ENCODE measurements around the gene SLC16A3.
"Not testable (repeated sequence)": the region's sequence is repeated elsewhere in the genome, so short reads cannot be mapped to it uniquely, and the experiment has no call there.

The SLC16A3 gene

DNA sequence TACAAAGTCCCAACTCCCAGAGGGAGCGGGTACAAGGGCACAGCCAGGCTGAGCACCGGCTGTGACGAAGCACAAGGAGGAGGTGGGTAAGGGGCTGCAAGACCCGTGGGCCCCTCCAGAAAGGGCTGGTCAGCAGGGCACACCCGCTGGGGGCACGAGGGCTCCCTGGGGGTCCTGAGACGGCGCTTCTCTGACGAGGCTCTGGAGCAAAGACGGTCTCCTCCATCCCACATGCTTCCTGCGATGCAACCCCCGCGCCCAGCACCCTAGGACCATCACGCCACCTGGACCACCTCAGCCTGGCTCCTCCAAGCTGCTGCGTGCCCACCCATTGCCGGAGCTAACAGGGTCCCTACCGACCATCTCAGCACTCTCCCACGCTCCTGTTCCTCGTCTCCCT, 24.9 kb upstream of the SLC16A3 start:
- Histone ChIP-seq H3K27ac (no peak overlapping the region), H3K4me1 (peaks cover 18% of the 10 kb centered on the region), H3K79me2 (no peaks in the 10 kb centered on the region), H2AFZ (no peak overlapping the region), H3K4me2 (ENCODE audit: low read length) (no peak overlapping the region), H3K9ac (no peak overlapping the region), H3K9me3 (ENCODE audit: control insufficient read depth, low read length) (no peaks in the 10 kb centered on the region), H3K4me3 (ENCODE audit: low read depth, low read length) (no peak overlapping the region), H3K36me3 (ENCODE audit: control insufficient read depth, insufficient read depth, low read length) (no peaks in the 10 kb centered on the region), H3K27me3 (ENCODE audit: control insufficient read depth, insufficient read depth, low read length) (no peaks in the 10 kb centered on the region)
- TF ChIP-seq, protein P1, sequence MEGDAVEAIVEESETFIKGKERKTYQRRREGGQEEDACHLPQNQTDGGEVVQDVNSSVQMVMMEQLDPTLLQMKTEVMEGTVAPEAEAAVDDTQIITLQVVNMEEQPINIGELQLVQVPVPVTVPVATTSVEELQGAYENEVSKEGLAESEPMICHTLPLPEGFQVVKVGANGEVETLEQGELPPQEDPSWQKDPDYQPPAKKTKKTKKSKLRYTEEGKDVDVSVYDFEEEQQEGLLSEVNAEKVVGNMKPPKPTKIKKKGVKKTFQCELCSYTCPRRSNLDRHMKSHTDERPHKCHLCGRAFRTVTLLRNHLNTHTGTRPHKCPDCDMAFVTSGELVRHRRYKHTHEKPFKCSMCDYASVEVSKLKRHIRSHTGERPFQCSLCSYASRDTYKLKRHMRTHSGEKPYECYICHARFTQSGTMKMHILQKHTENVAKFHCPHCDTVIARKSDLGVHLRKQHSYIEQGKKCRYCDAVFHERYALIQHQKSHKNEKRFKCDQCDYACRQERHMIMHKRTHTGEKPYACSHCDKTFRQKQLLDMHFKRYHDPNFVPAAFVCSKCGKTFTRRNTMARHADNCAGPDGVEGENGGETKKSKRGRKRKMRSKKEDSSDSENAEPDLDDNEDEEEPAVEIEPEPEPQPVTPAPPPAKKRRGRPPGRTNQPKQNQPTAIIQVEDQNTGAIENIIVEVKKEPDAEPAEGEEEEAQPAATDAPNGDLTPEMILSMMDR (IDR thresholded peaks at IDR 0.05), result no peak

DNA sequence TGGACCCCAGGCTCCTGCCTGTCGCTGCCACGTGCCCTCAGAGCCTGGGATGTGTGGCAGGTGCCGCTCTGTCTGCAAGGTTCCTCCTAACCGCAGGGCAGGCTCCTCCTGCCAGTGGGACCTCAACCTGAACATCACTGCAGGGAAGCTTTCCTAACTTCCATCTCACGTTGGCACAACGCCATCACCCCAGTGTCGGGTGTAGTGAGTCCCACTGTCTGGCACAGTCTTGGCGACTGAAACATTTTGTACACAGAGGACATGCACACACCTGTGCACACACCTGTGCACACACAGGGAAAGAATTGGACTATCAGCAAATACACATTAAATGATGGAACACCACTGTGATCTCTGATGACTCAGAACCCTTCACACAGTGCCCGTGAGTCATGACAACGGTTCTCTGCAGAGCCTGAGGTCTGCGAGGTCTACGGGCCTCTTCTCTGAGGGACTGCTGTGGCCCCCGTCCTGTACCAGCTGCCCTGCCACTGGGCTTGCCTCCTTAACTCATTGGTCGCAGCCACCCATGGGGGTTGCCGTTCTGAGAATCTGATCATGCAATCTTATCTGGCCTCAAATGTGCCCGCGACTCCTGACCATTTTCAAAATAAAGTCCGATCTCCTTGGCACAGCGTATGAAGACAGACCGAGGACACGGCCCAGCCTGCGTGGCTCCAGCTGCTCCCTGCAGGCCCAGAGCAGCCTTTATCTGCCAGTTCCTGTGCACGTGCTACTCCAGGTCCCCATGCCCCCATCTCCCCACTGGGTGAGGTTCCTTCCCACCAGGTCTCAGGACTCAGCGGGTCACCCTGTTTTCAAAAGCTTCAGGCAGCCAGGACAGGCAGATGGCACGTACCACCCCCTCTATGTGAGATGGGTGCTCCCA, 23.8 kb upstream of the SLC16A3 start:
- no peak overlapping the region for H3K4me3 ChIP-seq (ENCODE audit: low read depth, low read length)
- H3K4me1 ChIP-seq, result peaks cover 18% of the 10 kb centered on the region
- no peaks in the 10 kb centered on the region for H3K9me3 ChIP-seq (ENCODE audit: control insufficient read depth, low read length)
- no peak overlapping the region for H3K9ac ChIP-seq
- TF ChIP-seq, protein P1 (IDR thresholded peaks at IDR 0.05), result no peak
- H2AFZ ChIP-seq, result peak overlapping the region; percentile 23
- H3K36me3 ChIP-seq (ENCODE audit: control insufficient read depth, insufficient read depth, low read length), result no peaks in the 10 kb centered on the region
- no peak overlapping the region for H3K4me2 ChIP-seq (ENCODE audit: low read length)
- no peaks in the 10 kb centered on the region for H3K79me2 ChIP-seq
- no peaks in the 10 kb centered on the region for H3K27me3 ChIP-seq (ENCODE audit: control insufficient read depth, insufficient read depth, low read length)
- H3K27ac ChIP-seq, result peak overlapping the region; percentile 54

DNA sequence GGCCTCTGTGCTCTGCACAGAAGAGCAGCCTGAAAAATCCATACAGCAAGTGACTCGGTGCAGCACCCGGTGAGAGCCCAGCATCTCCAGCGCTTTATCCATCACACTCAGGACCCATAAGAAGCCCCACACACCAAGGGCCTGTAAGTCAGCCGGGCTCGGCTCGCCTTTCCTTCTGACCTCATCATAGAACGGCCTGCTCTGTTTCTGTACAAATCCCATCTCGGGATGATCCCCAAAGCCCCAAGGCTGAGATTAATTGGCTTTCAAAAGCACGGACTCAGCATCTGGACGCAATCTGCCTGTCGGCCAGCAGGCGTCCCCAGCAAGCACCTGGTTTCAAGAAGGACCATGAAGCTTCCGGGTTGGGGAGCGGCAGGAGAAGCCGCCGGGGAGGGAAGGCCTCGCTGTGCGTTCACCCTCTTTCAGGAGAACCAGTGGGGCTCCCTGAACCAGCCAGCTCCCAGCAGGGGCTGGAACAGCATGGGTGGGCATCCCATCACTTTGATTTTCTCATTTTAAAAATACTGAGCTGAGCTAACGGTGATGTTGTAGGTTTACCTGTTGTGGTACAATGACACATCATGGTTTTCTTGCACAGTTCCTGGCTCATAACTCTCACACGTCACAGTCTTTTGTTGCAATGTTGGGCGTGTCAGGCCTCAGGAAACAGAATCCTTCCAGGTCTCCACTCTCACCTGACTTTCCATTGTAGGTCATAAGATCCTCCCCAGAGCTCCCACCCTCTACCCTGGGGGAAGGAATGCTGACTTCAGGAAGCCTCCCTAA, 22.9 kb upstream of the SLC16A3 start:
- no peaks in the 10 kb centered on the region for H3K79me2 ChIP-seq
- H3K9me3 ChIP-seq (ENCODE audit: control insufficient read depth, low read length), result no peaks in the 10 kb centered on the region
- H3K27me3 ChIP-seq (ENCODE audit: control insufficient read depth, insufficient read depth, low read length), result no peaks in the 10 kb centered on the region
- peaks cover 18% of the 10 kb centered on the region for H3K4me1 ChIP-seq
- H2AFZ ChIP-seq, result peak overlapping the region; percentile 72
- no peaks in the 10 kb centered on the region for H3K36me3 ChIP-seq (ENCODE audit: control insufficient read depth, insufficient read depth, low read length)
- H3K9ac ChIP-seq, result no peak overlapping the region
- TF ChIP-seq, protein P1 (IDR thresholded peaks at IDR 0.05), result peak; percentile 96
- peak overlapping the region; percentile 55 for H3K4me2 ChIP-seq (ENCODE audit: low read length)
- peak overlapping the region; percentile 54 for H3K27ac ChIP-seq
- peak overlapping the region; percentile 6 for H3K4me3 ChIP-seq (ENCODE audit: low read depth, low read length)

DNA sequence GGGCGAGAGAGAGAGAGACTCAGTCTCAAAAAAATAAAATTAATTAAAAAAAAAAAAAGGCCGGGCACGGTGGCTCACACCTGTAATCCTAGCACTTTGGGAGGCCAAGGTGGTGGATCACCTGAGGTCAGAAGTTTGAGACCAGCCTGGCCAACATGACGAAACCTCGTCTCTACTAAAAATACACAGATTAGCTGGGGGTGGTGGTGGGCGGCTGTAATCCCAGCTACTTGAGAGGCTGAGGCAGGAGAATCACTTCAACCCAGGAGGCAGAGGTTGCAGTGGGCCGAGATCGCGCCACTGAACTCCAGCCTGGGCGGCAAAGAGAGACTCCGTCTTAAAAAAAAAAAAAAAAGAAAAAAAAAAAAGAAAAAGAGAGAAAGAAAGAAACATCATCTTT, 18.2 kb upstream of the SLC16A3 start:
- not testable (repeated sequence) for H3K36me3 ChIP-seq (ENCODE audit: control insufficient read depth, insufficient read depth, low read length); H3K4me3 ChIP-seq (ENCODE audit: low read depth, low read length); H3K27ac ChIP-seq; H3K9me3 ChIP-seq (ENCODE audit: control insufficient read depth, low read length); H3K27me3 ChIP-seq (ENCODE audit: control insufficient read depth, insufficient read depth, low read length); H3K9ac ChIP-seq; H2AFZ ChIP-seq; H3K79me2 ChIP-seq; H3K4me2 ChIP-seq (ENCODE audit: low read length)
- H3K4me1 ChIP-seq, result peaks cover 18% of the 10 kb centered on the region

All from parathyroid adenoma (tissue), 2 donors.